Measurements from ENCODE around the gene ZBTB44.

ZBTB44 gene

DNA sequence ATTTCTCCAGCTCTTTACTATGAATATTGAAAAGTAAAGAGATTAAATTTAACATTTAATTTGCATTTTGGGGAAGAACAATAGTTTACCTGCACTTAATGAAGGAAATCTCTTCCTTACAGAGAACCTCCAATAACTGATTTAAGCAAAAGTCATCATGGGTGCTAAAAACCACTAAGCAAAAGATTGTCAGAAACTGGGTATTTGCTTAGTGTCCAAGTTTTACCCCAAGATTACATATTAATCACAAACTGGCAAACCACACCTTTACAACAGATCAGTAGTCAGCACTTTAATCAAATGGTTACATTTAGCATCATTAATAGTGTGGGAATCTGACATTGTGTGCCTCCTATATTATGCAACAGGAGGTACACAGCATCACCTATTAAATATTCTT, 2.7 kb downstream of the ZBTB44 start:
- no peak for DNase-seq (ENCODE audit: low read depth)
- H3K4me3 ChIP-seq (ENCODE audit: low read length) = no peak overlapping the region
- TF ChIP-seq, protein P1, sequence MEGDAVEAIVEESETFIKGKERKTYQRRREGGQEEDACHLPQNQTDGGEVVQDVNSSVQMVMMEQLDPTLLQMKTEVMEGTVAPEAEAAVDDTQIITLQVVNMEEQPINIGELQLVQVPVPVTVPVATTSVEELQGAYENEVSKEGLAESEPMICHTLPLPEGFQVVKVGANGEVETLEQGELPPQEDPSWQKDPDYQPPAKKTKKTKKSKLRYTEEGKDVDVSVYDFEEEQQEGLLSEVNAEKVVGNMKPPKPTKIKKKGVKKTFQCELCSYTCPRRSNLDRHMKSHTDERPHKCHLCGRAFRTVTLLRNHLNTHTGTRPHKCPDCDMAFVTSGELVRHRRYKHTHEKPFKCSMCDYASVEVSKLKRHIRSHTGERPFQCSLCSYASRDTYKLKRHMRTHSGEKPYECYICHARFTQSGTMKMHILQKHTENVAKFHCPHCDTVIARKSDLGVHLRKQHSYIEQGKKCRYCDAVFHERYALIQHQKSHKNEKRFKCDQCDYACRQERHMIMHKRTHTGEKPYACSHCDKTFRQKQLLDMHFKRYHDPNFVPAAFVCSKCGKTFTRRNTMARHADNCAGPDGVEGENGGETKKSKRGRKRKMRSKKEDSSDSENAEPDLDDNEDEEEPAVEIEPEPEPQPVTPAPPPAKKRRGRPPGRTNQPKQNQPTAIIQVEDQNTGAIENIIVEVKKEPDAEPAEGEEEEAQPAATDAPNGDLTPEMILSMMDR (IDR thresholded peaks at IDR 0.05; ENCODE audit: insufficient read depth, low read depth, low read length, missing control alignments) = no peak

DNA sequence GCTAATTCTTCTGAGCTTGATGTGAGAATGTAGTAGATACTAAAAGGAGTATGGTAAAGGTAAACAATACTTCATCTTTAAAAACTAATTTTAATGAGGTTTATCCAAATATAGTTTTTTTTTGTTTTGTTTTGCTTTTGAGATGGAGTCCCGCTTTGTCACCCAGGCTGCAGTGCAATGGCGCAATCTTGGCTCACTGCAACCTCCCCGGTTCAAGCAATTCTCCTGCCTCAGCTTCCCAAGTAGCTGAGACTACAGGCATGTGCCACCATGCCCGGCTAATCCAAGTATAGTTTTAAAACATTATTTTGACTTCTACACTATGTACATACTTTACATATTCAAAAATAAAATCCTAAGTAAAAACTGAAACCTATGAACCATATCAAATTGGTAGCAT, 4.1 kb downstream of the ZBTB44 start:
- H3K4me3 ChIP-seq (ENCODE audit: low read length) = no peak overlapping the region
- no peak for DNase-seq (ENCODE audit: low read depth)
- TF ChIP-seq, protein P1 (IDR thresholded peaks at IDR 0.05; ENCODE audit: insufficient read depth, low read depth, low read length, missing control alignments) = no peak

DNA sequence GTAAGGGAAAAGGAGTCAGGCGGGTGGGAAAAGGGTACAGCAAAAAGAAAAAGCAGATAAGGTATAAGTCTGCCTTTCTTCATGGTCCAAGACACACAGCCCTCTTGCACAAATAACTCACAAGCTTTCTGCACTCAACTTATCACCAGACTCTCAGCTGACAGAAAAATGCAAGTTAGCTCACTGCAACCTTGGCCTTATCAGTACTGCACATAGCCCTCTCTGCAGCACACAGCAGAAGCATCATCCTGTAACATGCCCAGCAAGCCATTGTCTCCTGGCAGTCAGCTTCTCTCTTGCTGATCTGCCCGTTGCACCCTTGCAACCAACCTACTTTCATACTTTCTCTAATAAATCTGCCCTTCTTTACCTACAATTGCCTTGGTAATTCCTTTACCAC, 5.8 kb downstream of the ZBTB44 start:
- no peak overlapping the region for H3K4me3 ChIP-seq (ENCODE audit: low read length)
- TF ChIP-seq, protein P1 (IDR thresholded peaks at IDR 0.05; ENCODE audit: insufficient read depth, low read depth, low read length, missing control alignments) = no peak
- no peak for DNase-seq (ENCODE audit: low read depth)

DNA sequence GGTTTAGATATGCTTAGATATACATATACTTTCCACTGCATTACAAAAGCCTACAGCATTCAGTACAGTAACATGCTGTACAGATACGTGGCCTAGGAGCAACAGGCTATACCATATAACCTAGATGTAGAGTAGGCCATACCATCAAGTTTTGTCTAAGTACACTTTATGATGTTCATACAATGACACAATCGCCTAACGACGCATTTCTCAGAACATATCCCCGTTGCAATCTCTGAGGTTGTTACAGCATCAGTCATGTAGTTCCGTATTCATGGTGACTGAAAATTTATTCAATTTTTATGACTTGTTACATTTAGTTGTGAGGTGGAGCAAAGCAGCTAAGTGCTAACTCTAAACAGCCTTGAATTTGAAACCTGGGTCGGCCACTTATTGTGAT, 6.7 kb downstream of the ZBTB44 start:
- no peak for DNase-seq (ENCODE audit: low read depth)
- H3K4me3 ChIP-seq (ENCODE audit: low read length) = no peak overlapping the region
- TF ChIP-seq, protein P1 (IDR thresholded peaks at IDR 0.05; ENCODE audit: insufficient read depth, low read depth, low read length, missing control alignments) = no peak

DNA sequence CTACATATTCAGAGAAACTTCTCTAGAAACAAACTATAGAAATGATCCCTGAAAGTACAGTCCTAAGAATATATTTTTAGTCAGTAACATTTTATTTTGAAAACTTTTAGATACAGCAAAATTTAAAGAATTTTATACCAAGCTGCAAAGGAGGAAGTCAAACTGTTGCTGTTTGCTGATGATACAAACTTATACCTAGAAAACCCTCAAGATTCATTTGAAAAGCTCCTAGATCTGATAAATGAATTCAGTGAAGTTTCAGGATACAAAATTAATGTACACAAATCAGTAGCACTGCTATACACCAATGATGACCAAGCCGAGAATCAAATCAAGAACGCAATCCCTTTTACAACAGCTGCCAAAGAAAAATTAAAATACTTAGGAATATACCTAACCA, 10.1 kb downstream of the ZBTB44 start:
- DNase-seq (ENCODE audit: low read depth) = no peak
- TF ChIP-seq, protein P1 (IDR thresholded peaks at IDR 0.05; ENCODE audit: insufficient read depth, low read depth, low read length, missing control alignments) = no peak
- no peak overlapping the region for H3K4me3 ChIP-seq (ENCODE audit: low read length)

DNA sequence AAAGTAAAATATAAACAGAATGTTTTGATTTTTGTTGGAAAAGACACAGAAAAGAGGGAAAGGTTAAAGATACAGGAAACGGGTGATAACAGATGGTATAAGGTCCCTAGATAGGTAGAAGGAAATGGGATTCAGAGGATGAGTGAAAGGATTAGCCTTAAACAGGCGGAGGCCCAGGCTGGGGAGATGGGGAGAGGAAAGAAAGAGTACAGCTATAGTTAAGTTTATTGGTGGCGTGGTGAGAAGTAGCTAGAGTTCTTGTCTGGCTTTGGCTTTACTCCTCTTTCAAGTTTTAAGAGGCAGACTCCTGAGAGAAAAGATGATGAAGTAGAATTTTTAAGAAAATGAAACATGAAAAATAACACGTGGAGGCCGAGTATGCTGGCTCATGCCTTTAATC, 13.7 kb downstream of the ZBTB44 start:
- no peak overlapping the region for H3K4me3 ChIP-seq (ENCODE audit: low read length)
- TF ChIP-seq, protein P1 (IDR thresholded peaks at IDR 0.05; ENCODE audit: insufficient read depth, low read depth, low read length, missing control alignments) = no peak
- DNase-seq (ENCODE audit: low read depth) = no peak

DNA sequence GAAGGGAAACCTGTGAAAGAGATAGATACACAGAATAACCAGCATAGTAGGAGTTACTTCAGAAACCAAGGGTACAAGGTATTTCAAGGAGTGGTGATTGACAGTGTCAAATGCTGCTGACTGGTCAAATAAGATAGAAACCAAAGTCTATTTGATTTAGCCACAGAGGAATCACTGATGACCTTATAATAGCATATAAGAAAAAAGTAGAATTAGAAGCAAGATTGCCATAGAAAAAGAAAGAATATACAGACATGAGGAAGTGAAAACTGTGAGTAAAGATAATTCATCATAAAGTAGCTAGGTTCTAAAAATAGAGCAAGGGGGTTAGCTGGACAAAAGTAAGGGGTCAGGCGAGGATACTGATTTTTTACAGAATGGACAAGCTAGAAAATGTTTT, 14.2 kb downstream of the ZBTB44 start:
- no peak for DNase-seq (ENCODE audit: low read depth)
- no peak overlapping the region for H3K4me3 ChIP-seq (ENCODE audit: low read length)
- TF ChIP-seq, protein P1 (IDR thresholded peaks at IDR 0.05; ENCODE audit: insufficient read depth, low read depth, low read length, missing control alignments) = no peak

Data from epithelial cell of esophagus (primary cell).